Keratinocyte (primary cell): ENCODE data around the gene IPO11.

Experiments used
- EZH2 ChIP-seq: IDR thresholded peaks from one replicate; pipeline ENCODE4 v1.6.1; 2012; ENCODE audit warnings: inconsistent platforms, mild to moderate bottlenecking, low read length, moderate library complexity
- TF ChIP-seq, protein P1 (sequence below), 3 experiments: IDR thresholded peaks in 1 of 3; conservative IDR thresholded peaks in 1 of 3; optimal IDR thresholded peaks in 1 of 3; 2 replicates in 2 of 3; 3 replicates in 1 of 3; pipeline versions ENCODE3 to v1.5.1; 2011; ENCODE audit warnings: low read length in 3 of 3, mild to moderate bottlenecking in 3 of 3, moderate library complexity in 2 of 3, control low read depth in 1 of 3, inconsistent platforms in 1 of 3; ENCODE audit not compliant: insufficient read depth in 2 of 3; ENCODE audit errors: extremely low read depth in 1 of 3

- TF ChIP-seq, protein P1, sequence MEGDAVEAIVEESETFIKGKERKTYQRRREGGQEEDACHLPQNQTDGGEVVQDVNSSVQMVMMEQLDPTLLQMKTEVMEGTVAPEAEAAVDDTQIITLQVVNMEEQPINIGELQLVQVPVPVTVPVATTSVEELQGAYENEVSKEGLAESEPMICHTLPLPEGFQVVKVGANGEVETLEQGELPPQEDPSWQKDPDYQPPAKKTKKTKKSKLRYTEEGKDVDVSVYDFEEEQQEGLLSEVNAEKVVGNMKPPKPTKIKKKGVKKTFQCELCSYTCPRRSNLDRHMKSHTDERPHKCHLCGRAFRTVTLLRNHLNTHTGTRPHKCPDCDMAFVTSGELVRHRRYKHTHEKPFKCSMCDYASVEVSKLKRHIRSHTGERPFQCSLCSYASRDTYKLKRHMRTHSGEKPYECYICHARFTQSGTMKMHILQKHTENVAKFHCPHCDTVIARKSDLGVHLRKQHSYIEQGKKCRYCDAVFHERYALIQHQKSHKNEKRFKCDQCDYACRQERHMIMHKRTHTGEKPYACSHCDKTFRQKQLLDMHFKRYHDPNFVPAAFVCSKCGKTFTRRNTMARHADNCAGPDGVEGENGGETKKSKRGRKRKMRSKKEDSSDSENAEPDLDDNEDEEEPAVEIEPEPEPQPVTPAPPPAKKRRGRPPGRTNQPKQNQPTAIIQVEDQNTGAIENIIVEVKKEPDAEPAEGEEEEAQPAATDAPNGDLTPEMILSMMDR (optimal IDR thresholded peaks at IDR 0.05 in 1 of 3, IDR thresholded peaks at IDR 0.05 in 1 of 3, conservative IDR thresholded peaks at IDR 0.05 in 1 of 3; ENCODE audit: extremely low read depth in 1 of 3, insufficient read depth in 2 of 3, low read length in 3 of 3) = no peak
- TF ChIP-seq EZH2 = no peak
These were observed 196.3 kb downstream of the IPO11 start for GRCh38 chr5:62608529-62609511.
